Heart left ventricle (tissue), 13 donors: ENCODE measurements around the gene SLC17A2.

Experiments used
- POLR2A ChIP-seq, 2 donors: fragments of 450-650 bp; IDR thresholded peaks; one replicate each; pipeline ENCODE4 v1.6.1; 2017; ENCODE audit warnings: antibody characterized with exemption in 2 of 2, mild to moderate bottlenecking in 2 of 2, moderate library complexity in 2 of 2
- TF ChIP-seq, protein P1 (sequence below), 12 donors: fragments of 200-600 bp; sonication (generic) in 4 of 12; IDR thresholded peaks; one replicate each; pipeline versions ENCODE4 v1.5.0 to v1.8.0; 2018 to 2022; ENCODE audit warnings: antibody characterized with exemption in 12 of 12, mild to moderate bottlenecking in 5 of 12
- donor health status: ischemic (EF 13 %, LVEDD 7.1; RV severe dilation, severe dysfunction).
- donor health status: DM: no; HTN: yes; CAD: no.
- donor health status: DM: no; HTN: no; CAD: no.
- donor health status: ischemic (EF 25% LVEDD 6.9; RV normal size, moderate dysfunction).
- donor health status: ischemic (EF 25% LVEDD 5.7; RV mildly dilated, moderate dysfunction).
- donor health status: ischemic (EF 35%, LVEDD 5.7; RV mildly dilated, moderate dysfunction).
- donor health status: nonischemic (EF 11% LVEDD 7.7; RV severe dilation, severe dysfunction).
- donor health status: DM: yes; HTN: yes; CAD: no.
- donor health status: PGD.
- donor health status: ischemic (EF 29% LVEDD 5.4; RV normal size, mild dysfunction).
- donor health status: nonischemic (EF 23%, LVEDD 6.1; RV moderate dilation, normal function).

DNA sequence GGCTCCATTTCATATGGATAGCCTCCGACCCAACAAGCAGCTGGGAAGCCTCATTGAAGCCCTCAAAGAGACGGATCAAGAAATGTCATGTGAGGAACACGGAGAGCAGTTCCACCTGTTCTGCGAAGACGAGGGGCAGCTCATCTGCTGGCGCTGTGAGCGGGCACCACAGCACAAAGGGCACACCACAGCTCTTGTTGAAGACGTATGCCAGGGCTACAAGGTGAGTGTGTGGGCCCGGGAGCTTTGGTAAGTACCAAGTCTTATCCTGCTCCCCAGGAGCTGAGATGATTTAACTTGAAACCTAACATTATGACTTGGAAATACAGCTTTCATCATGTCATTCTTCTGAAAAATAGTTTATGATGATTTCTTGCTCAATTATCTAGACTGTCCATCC is 36.2 kb upstream of the SLC17A2 start:
- TF ChIP-seq, protein P1, sequence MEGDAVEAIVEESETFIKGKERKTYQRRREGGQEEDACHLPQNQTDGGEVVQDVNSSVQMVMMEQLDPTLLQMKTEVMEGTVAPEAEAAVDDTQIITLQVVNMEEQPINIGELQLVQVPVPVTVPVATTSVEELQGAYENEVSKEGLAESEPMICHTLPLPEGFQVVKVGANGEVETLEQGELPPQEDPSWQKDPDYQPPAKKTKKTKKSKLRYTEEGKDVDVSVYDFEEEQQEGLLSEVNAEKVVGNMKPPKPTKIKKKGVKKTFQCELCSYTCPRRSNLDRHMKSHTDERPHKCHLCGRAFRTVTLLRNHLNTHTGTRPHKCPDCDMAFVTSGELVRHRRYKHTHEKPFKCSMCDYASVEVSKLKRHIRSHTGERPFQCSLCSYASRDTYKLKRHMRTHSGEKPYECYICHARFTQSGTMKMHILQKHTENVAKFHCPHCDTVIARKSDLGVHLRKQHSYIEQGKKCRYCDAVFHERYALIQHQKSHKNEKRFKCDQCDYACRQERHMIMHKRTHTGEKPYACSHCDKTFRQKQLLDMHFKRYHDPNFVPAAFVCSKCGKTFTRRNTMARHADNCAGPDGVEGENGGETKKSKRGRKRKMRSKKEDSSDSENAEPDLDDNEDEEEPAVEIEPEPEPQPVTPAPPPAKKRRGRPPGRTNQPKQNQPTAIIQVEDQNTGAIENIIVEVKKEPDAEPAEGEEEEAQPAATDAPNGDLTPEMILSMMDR (IDR thresholded peaks at IDR 0.05): no peak
- no peak for TF ChIP-seq POLR2A (IDR thresholded peaks at IDR 0.05)
